ENCODE results near the gene SPECC1.

- TF ChIP-seq CTCF (IDR thresholded peaks at IDR 0.05; ENCODE audit: low read length) (no peak), EZH2 (IDR thresholded peaks at IDR 0.05; ENCODE audit: borderline replicate concordance, low read length) (no peak)
Measured at GRCh38 chr17:20145567-20145966, 136.4 kb downstream of the SPECC1 start.

Measured in OCI-LY1 (cell line).